ENCODE data around the gene AK1. TPM values are rescaled to one million over a fixed set of nuclear protein-coding genes. Genes with fewer than 3 reads are reported as not detected.

The AK1 gene
- total RNA-seq, 1 experiment from 2014 or later: 61.1 TPM

GRCh38 chr9:127855522-127855921 lies 22.0 kb downstream of the AK1 start:
- intact Hi-C loops (cut with micrococcal nuclease): no loop called here
- no peak for ATAC-seq
- Histone ChIP-seq H3K27ac (ENCODE audit: low read depth, low read length) (no peak overlapping the region), H3K9ac (ENCODE audit: low read length) (no peak overlapping the region), H3K4me3 (replicated peaks in 1 of 2; ENCODE audit: low read depth in 1 of 2, low read length in 2 of 2) (no peak overlapping the region), H3K4me2 (ENCODE audit: low read length) (no peak overlapping the region), H3K79me2 (ENCODE audit: insufficient read depth, low read length) (no peaks in the 10 kb centered on the region), H3K9me3 (ENCODE audit: control insufficient read depth in 1 of 2, insufficient read depth in 1 of 2, low read depth in 1 of 2, low read length in 2 of 2) (no peaks in the 10 kb centered on the region), H3K36me3 (ENCODE audit: control insufficient read depth in 1 of 2, insufficient read depth in 2 of 2, low read length in 2 of 2) (no peaks in the 10 kb centered on the region), H2AFZ (ENCODE audit: low read depth, low read length, poor library complexity, severe bottlenecking) (no peak overlapping the region), H3K4me1 (ENCODE audit: control insufficient read depth in 1 of 2, insufficient read depth in 2 of 2, low read length in 2 of 2) (no peaks in the 10 kb centered on the region), H4K20me1 (ENCODE audit: insufficient read depth) (no peaks in the 10 kb centered on the region), H3K27me3 (ENCODE audit: insufficient read depth, low read length) (no peaks in the 10 kb centered on the region), H3K9me2 (ENCODE audit: insufficient read depth) (no peaks in the 10 kb centered on the region)
- POLR2A ChIA-PET: no interaction called here
- TF ChIP-seq, protein P1, sequence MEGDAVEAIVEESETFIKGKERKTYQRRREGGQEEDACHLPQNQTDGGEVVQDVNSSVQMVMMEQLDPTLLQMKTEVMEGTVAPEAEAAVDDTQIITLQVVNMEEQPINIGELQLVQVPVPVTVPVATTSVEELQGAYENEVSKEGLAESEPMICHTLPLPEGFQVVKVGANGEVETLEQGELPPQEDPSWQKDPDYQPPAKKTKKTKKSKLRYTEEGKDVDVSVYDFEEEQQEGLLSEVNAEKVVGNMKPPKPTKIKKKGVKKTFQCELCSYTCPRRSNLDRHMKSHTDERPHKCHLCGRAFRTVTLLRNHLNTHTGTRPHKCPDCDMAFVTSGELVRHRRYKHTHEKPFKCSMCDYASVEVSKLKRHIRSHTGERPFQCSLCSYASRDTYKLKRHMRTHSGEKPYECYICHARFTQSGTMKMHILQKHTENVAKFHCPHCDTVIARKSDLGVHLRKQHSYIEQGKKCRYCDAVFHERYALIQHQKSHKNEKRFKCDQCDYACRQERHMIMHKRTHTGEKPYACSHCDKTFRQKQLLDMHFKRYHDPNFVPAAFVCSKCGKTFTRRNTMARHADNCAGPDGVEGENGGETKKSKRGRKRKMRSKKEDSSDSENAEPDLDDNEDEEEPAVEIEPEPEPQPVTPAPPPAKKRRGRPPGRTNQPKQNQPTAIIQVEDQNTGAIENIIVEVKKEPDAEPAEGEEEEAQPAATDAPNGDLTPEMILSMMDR (IDR thresholded peaks at IDR 0.05 in 2 of 3, conservative IDR thresholded peaks at IDR 0.05 in 1 of 3; ENCODE audit: borderline replicate concordance in 1 of 3, insufficient read depth in 1 of 3, low read depth in 2 of 3, low read length in 2 of 3): no peak
- no peak for TF ChIP-seq SP1 (IDR thresholded peaks at IDR 0.05; ENCODE audit: low read depth)
- no peak for TF ChIP-seq CBX3 (IDR thresholded peaks at IDR 0.05; ENCODE audit: low read depth)
- TF ChIP-seq RAD21 (IDR thresholded peaks at IDR 0.05; ENCODE audit: low read depth): no peak
- RAD21 ChIA-PET (ENCODE audit: low non-redundant PET in 1 of 2, low total read pairs in 2 of 2, uncharacterized antibody in 2 of 2, unreplicated experiment in 2 of 2): no interaction called here
- CTCF ChIA-PET: interaction anchor here (1.6 kb wide), 1 partner anchor 14 kb away, joined by 4 read pairs; no protein-coding TSS in a partner anchor
- no peak for DNase-seq (ENCODE audit: low read depth, low spot score)
- no TSS peak for BruUV-seq (replicated peaks)

GRCh38 chr9:127854960-127855359 lies 22.5 kb downstream of the AK1 start:
- H3K9ac ChIP-seq (ENCODE audit: low read length): no peak overlapping the region
- CTCF ChIA-PET: interaction anchor here (1.6 kb wide), 1 partner anchor 15 kb away, joined by 4 read pairs; no protein-coding TSS in a partner anchor
- DNase-seq (ENCODE audit: low read depth, low spot score): no peak
- no peak overlapping the region for H3K4me3 ChIP-seq (replicated peaks in 1 of 2; ENCODE audit: low read depth in 1 of 2, low read length in 2 of 2)
- peaks cover 0 to under 1% of the 10 kb centered on the region in 2 experiments; a peak in 1 of 4 replicates for H3K9me3 ChIP-seq (ENCODE audit: control insufficient read depth in 1 of 2, insufficient read depth in 1 of 2, low read depth in 1 of 2, low read length in 2 of 2)
- POLR2A ChIA-PET: no interaction called here
- no peaks in the 10 kb centered on the region for H3K4me1 ChIP-seq (ENCODE audit: control insufficient read depth in 1 of 2, insufficient read depth in 2 of 2, low read length in 2 of 2)
- H4K20me1 ChIP-seq (ENCODE audit: insufficient read depth): no peaks in the 10 kb centered on the region
- intact Hi-C loops (cut with micrococcal nuclease): no loop called here
- H3K36me3 ChIP-seq (ENCODE audit: control insufficient read depth in 1 of 2, insufficient read depth in 2 of 2, low read length in 2 of 2): no peaks in the 10 kb centered on the region
- no peak overlapping the region for H3K4me2 ChIP-seq (ENCODE audit: low read length)
- H2AFZ ChIP-seq (ENCODE audit: low read depth, low read length, poor library complexity, severe bottlenecking): no peak overlapping the region
- H3K27me3 ChIP-seq (ENCODE audit: insufficient read depth, low read length): no peaks in the 10 kb centered on the region
- no peak overlapping the region for H3K27ac ChIP-seq (ENCODE audit: low read depth, low read length)
- no peak for ATAC-seq
- no peaks in the 10 kb centered on the region for H3K9me2 ChIP-seq (ENCODE audit: insufficient read depth)
- RAD21 ChIA-PET (ENCODE audit: low non-redundant PET in 1 of 2, low total read pairs in 2 of 2, uncharacterized antibody in 2 of 2, unreplicated experiment in 2 of 2): interaction anchor here in 1 of 2 experiments (0.5 kb wide), 1 partner anchor 15 kb away, joined by 7 read pairs; no protein-coding TSS in a partner anchor
- BruUV-seq (replicated peaks): no TSS peak
- no peaks in the 10 kb centered on the region for H3K79me2 ChIP-seq (ENCODE audit: insufficient read depth, low read length)
- TF ChIP-seq ZBTB33 (IDR thresholded peaks at IDR 0.05; ENCODE audit: extremely low read depth, insufficient replicate concordance, low read length) (no peak), FOSL1 (IDR thresholded peaks at IDR 0.05; ENCODE audit: low read depth) (no peak), CBX3 (IDR thresholded peaks at IDR 0.05; ENCODE audit: low read depth) (no peak), ATF3 (IDR thresholded peaks at IDR 0.05) (no peak), RAD21 (IDR thresholded peaks at IDR 0.05; ENCODE audit: low read depth) (no peak), CEBPB (IDR thresholded peaks at IDR 0.05; ENCODE audit: low read depth) (no peak), EZH2 (IDR thresholded peaks at IDR 0.05) (no peak), SRF (IDR thresholded peaks at IDR 0.05; ENCODE audit: low read depth) (no peak), YY1 (IDR thresholded peaks at IDR 0.05; ENCODE audit: extremely low read depth, insufficient replicate concordance, low read depth, low read length) (no peak), REST (IDR thresholded peaks at IDR 0.05; ENCODE audit: low read depth) (no peak)
